Lower lobe of right lung (tissue), 2 donors: ENCODE measurements around the gene TMEM117. TPM values are rescaled to one million over a fixed set of nuclear protein-coding genes. Genes with fewer than 3 reads are reported as not detected.

Experiments used
- ATAC-seq, 2 donors: fragments of 200-7000 bp; cut with Tn5 transposase; one replicate each; pipeline ENCODE4 v1.9.1; 2020 to 2022; ENCODE audit warnings: mild to moderate bottlenecking in 2 of 2, moderate library complexity in 2 of 2
- DNase-seq: peaks from one replicate; pipeline ENCODE4 v3.0.0-alpha.2; 2020
- H3K27ac ChIP-seq: fragments of 200-600 bp; one replicate; pipeline ENCODE4 v1.8.0; 2022
- H3K27me3 ChIP-seq: fragments of 200-600 bp; one replicate; pipeline ENCODE4 v1.8.0; 2022; ENCODE audit warnings: low read depth
- H3K36me3 ChIP-seq: fragments of 200-600 bp; one replicate; pipeline ENCODE4 v1.8.0; 2022; ENCODE audit warnings: mild to moderate bottlenecking
- H3K4me1 ChIP-seq: fragments of 200-600 bp; one replicate; pipeline ENCODE4 v1.8.0; 2022
- H3K4me3 ChIP-seq: fragments of 200-600 bp; one replicate; pipeline ENCODE4 v1.8.0; 2022; ENCODE audit warnings: mild to moderate bottlenecking
- H3K9me3 ChIP-seq: fragments of 200-600 bp; one replicate; pipeline ENCODE4 v1.8.0; 2022
- CTCF ChIP-seq: fragments of 200-600 bp; IDR thresholded peaks from one replicate; pipeline ENCODE4 v1.8.0; 2022; ENCODE audit warnings: antibody characterized with exemption, mild to moderate bottlenecking
- intact Hi-C: fragments of 100-400 bp; cut with DNase I; formaldehyde crosslinking; loops from one replicate; pipeline ENCODE4 v1.11.0; 2022
- total RNA-seq: library from RNA; stranded (reverse); fragmentation: NEBNext Ultra II Directional; extraction: Animal tissue kit (Norgen Biotek cat#: 25700); gene quantifications from one replicate; pipeline ENCODE4 v1.2.1, GENCODE V29; 2021
- donor health status: DM: no; HTN: yes; CAD: no; lungs with severe emphysema.

TMEM117 gene
- total RNA-seq, 1 donor from 2014 or later, result 4.5 TPM

DNA sequence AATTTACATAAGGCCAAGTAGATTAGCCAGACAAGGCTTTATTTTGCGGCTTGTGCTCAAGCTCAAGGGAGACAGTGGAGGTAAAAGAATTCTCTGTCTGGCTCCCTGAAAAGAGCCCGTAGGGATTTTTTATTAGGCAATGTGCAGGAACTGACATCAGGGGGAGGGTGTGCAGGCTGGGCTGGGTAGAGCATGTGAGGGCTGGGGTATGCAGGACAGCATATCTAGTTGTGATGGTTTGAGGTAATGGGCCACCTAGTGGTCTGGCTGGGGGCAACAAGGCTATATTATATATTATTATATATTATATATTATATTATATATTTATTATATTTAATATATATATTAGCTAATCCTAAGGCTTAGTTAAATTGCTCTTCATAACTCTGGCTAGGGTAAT, 102.1 kb downstream of the TMEM117 start:
- intact Hi-C loops, result no loop called here
- no peak for DNase-seq
- no peak for ATAC-seq

DNA sequence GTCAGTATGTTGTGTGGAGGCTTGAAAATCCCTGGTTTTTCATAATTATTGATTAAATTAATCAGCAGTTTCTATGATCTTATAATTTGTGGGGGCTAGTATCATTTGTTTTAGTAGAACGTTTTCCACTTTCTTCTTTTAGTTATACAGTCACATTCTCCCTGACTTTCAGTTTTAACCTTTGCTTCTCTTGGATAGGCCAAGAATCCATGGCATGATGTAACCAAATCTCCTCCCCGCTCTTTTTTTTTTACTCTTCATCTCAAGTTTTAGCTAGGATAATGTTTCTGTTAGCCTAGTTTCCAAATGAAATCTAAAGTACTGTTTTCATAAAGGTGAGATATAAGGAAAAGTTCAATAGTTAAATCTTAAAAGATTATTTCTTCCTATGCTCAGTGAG, 106.5 kb downstream of the TMEM117 start:
- no peak overlapping the region for H3K27ac ChIP-seq
- DNase-seq, result no peak

More for the DNA sequence above, 102.1 kb downstream of the TMEM117 start:
- H3K27ac ChIP-seq, result no peak overlapping the region
- no peaks in the 10 kb centered on the region for H3K27me3 ChIP-seq
- no peaks in the 10 kb centered on the region for H3K4me1 ChIP-seq
- TF ChIP-seq CTCF, result no peak
- H3K4me3 ChIP-seq, result no peak overlapping the region
- no peaks in the 10 kb centered on the region for H3K9me3 ChIP-seq
- H3K36me3 ChIP-seq, result no peaks in the 10 kb centered on the region

GRCh38 chr12:43945983-43946382, 110.1 kb downstream of the TMEM117 start:
- Histone ChIP-seq H3K4me1 (no peaks in the 10 kb centered on the region), H3K4me3 (no peak overlapping the region), H3K27ac (no peak overlapping the region), H3K36me3 (no peaks in the 10 kb centered on the region), H3K27me3 (no peaks in the 10 kb centered on the region), H3K9me3 (no peaks in the 10 kb centered on the region)
- ATAC-seq, result no peak
- intact Hi-C loops, result no loop called here
- no peak for DNase-seq
- no peak for TF ChIP-seq CTCF

More for the DNA sequence above, 106.5 kb downstream of the TMEM117 start:
- Histone ChIP-seq H3K27me3 (no peaks in the 10 kb centered on the region), H3K4me3 (no peak overlapping the region), H3K4me1 (no peaks in the 10 kb centered on the region), H3K9me3 (no peaks in the 10 kb centered on the region), H3K36me3 (no peaks in the 10 kb centered on the region)
- intact Hi-C loops, result no loop called here
- no peak for ATAC-seq
- no peak for TF ChIP-seq CTCF

GRCh38 chr12:43951286-43951685, 115.4 kb downstream of the TMEM117 start:
- Histone ChIP-seq H3K27ac (no peak overlapping the region), H3K36me3 (no peaks in the 10 kb centered on the region), H3K4me1 (no peaks in the 10 kb centered on the region), H3K27me3 (no peaks in the 10 kb centered on the region), H3K4me3 (no peak overlapping the region), H3K9me3 (no peaks in the 10 kb centered on the region)
- intact Hi-C loops, result no loop called here
- DNase-seq, result no peak
- no peak for ATAC-seq
- TF ChIP-seq CTCF, result no peak

DNA sequence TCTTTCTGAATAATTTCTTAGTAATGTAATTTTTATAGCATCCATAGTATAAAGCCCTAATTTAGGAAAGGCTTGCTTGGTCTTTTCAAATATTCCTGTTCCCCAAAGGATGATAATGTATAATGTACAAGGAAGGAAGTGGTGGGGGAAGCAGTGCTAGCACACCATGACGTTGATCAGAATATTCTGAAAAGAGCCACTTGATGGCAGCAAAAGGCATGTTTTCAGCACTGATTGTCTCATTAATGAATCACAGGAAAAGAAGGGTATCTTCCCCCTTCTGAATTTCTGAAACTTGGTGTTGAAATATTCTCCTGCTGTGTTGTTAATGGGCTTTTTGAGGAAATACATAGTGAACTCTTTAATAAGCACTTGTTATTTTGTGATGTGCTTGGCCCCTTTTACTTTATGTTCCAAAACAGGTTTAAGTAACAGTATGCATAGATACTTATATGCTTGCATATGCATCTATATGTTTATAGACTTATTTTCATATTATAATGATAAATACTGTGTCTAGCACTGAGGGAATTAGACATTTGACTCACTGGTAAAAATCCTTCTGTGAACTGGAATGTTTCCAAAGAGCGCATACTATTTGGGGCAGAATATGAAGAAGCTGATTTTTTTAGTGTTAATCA, 122.0 kb downstream of the TMEM117 start:
- TF ChIP-seq CTCF, result peak; percentile 38
- Histone ChIP-seq H3K27me3 (no peaks in the 10 kb centered on the region), H3K27ac (no peak overlapping the region), H3K9me3 (no peaks in the 10 kb centered on the region), H3K4me1 (no peaks in the 10 kb centered on the region), H3K4me3 (no peak overlapping the region), H3K36me3 (no peaks in the 10 kb centered on the region)
- ATAC-seq (peak; percentile 48), DNase-seq (no peak)
- intact Hi-C loops, result no loop called here
